Stimulated activated CD8-positive, alpha-beta memory T cell treated with anti-CD3 and anti-CD28 coated beads, Interleukin-7, amount 100 ng/mL, for 24 hours (primary cell): Measurements from ENCODE around the gene NLGN1.
"Not testable (repeated sequence)": the region's sequence is repeated elsewhere in the genome, so short reads cannot be mapped to it uniquely, and the experiment has no call there.

Experiments used
- DNase-seq: peaks from one replicate; pipeline ENCODE4 v3.0.0-alpha.2; 2020; ENCODE audit warnings: low read depth

Gene NLGN1

DNA sequence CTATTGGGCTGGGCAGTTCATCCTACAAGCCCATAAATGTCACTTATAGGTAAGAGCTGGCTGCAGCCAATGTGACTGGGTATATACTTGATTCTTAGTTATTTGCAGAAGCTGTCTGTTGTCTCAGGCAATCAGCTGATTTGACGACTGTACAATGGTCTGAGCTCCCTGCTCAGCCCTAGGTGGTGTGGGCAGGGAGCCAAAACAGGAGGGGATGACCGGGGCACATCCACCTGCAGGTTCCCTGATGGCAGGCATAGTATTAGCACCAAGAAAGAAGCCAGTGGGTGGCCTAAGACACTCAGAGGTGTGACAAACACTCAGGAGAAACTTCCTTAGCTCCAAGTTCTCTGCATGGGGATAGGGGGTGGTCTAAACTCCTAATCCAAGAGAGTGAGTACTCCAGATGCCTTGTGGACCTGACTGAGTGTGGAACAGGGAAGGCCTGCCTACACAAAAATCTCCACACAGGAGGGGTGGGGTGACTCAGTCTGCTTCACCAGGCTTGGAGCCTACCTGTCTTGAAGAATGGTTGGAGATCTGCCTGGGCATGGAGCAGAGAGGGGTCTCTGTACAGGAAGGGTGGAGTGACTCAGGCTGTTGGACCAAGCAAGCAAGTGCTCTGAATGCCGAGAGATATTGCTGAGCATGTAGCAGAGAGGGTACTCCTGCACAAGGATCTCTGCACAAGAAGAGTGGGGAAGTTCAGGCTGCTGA, 771.2 kb downstream of the NLGN1 start:
- DNase-seq, result no peak

DNA sequence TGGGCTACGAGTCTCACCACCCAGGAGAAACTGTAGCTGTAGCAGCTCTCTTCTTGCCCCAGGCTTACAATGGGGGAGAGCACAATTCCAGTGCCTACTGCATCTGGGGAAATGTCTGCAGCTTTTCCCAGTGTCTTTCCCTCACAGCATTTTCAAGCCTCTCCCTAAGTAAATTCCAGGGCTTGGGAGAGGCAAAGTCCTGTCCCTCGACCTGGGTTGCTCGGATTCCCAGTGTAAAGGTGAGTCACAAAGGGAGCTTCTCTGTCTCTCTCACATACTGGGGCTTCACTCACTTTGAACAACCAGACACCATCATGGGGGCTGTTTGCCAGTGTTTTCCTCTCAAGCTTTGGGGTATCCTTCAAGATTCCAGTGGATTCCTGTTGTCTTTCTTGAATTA, 772.2 kb downstream of the NLGN1 start:
- DNase-seq, result no peak

DNA sequence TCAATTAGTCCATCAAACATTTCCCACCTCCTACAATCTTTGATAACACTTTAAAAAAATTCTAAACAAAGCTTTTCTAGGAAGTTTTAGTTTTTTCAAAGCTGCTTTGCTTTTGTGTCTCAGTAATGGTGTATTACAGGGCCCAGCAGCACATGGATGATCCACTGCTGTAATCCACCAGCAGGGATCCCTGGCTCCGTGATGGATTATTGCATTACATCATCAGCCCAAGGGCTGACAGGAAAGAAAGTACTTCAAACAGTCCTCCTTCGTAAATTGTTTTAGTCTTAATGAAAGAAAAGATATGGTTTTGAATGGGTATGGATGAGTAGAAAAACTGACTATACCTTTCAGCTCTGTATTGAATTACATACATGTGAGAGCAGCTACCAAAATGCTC, 772.7 kb downstream of the NLGN1 start:
- no peak for DNase-seq

DNA sequence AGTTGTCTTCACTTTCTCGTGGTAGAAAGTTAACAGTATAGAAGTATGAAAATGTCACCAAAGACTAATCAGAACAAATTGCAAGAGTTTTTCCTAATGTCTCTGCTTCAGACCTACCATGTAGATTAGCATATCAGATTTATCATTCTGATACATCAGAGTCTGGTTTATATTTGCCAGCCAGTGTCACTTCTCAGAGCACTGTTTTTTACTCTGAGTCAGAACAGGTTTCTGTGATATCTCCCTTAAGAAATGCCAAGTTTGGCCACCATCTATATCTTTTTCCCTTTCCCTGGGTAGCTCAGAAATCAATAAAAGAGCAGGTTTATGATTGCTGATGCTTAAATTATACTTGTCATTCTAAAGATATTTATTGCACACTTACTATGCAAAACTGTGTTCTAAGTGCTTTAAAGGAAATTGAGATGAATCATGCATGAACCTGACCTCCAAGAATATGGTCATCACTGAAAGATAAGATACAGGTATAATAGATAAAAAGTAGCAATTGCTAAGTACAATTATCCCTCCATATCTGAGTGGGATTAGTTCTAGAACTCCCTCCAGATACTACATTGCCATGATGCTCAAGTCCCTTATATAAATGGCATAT, 788.9 kb downstream of the NLGN1 start:
- no peak for DNase-seq

GRCh38 chr3:174191380-174191779, 793.8 kb downstream of the NLGN1 start:
- no peak for DNase-seq

- no peak for DNase-seq
Measured at GRCh38 chr3:174191895-174192294, 794.4 kb downstream of the NLGN1 start.

DNA sequence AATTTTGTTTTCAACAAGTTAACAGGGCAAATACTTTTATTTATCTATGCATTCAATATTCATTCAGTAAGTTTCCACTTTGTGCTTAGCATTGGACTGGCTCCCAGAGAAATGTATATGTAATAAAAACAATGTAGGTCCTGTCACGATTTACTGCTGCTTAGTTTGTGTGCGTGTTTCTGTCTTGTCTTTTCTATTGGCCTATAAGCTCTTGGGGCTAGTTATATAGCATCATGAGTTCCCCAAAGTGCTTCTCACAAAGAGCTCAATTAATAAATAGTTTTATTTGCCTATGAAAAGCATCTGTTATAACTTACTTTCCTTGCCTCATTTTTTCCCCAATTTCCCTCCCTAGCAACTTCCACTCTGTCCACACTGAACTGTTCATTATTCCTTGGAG, 794.9 kb downstream of the NLGN1 start:
- no peak for DNase-seq

- no peak for DNase-seq
Measured at GRCh38 chr3:174193604-174194003, 796.1 kb downstream of the NLGN1 start.

DNA sequence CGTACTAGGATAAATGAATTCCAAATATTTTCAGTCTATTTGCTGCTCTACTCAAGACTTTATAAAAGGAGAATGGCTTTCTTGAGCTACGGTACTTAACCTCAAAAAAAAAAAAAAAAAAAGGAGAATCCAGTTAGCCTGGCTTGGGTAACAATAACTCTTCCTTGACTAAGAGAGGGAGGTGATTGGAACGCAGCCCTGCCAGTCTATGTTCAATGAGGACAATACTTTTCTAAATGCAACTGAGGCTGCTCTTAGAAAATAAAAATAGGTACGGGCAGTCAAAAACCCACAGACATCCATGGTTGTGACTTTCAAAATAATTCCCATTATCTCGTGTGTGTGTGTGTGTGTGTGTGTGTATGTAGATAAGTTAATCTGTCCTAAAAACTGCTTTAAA, 799.9 kb downstream of the NLGN1 start:
- DNase-seq, result no peak

DNA sequence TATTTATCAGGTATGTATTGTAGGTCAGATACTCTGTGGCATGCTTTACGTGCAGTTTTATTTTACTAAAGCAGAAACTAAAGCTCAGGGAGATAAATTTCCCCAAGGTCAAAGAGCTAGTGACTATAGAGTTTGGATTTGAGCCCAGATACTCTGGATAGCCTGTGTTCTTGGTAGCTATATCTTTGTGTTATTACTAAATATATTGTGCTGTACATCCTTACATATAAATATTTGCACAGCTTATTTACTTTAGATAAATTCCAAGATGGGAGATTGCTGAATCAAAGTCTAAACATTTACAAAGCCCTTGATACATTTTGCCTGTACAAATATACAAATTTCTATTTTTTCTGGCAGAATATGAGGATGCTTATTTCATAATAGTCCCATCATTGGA, 800.7 kb downstream of the NLGN1 start:
- no peak for DNase-seq

DNA sequence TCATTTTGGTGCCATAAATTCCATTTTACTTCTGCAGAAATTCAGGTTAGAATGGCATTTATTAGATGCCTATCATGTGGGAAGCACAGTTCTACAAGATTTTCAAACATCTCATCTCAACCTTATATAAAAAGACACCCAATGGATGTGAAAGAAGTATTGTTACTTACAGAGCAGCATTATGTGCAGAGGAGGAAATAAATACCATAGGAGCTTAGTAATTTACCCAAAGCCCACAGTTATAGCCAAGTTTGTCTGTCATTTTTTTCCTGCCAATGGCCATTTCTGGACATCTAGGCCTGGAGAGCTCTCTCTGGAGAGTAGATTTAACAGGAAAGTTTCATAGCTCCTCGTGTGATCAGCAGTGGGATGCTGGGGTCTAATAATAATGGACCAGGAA, 802.2 kb downstream of the NLGN1 start:
- DNase-seq, result no peak

DNA sequence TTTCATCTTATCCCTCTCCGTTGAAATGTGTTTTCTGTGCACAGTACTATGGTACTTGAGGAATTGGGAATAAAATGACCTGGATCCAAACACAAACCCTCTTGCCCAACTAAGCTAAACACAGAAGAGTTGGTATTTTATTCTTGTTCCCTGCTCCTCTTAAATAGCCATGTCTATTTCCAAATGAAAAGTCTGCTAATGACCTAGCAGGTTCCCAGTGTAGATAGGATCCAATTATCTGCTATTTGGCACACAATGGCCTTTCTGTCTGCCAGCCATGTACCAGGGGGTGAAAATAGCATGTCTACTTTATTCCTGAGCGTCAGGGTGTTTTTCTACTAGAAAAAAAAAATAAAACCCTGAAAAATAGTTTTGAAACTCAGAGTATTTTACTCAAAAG, 804.6 kb downstream of the NLGN1 start:
- DNase-seq, result no peak

GRCh38 chr3:174202561-174202960, 805.0 kb downstream of the NLGN1 start:
- no peak for DNase-seq

- no peak for DNase-seq
Measured at GRCh38 chr3:174204765-174205164, 807.2 kb downstream of the NLGN1 start.

- no peak for DNase-seq
Measured at GRCh38 chr3:174206607-174207192, 809.2 kb downstream of the NLGN1 start.

GRCh38 chr3:174208161-174208560, 810.6 kb downstream of the NLGN1 start:
- DNase-seq, result no peak

DNA sequence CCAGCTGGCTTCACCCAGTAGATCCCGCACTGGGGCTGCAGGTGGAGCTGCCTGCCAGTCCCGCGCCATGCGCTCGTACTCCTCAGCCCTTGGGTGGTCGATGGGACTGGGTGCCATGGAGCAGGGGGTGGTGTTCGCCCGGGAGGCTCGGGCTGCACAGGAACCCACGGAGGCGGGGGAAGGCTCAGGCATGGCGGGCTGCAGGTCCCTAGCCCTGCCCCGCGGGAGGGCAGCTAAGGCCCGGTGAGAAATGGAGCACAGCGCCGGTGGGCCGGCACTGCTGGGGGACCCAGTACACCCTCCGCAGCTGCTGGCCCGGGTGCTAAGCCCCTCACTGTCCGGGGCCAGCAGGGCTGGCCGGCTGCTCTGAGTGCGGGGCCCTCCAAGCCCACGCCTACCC, 814.4 kb downstream of the NLGN1 start:
- not testable (repeated sequence) for DNase-seq

- DNase-seq, result no peak
Measured at GRCh38 chr3:174215456-174215855, 817.9 kb downstream of the NLGN1 start.

DNA sequence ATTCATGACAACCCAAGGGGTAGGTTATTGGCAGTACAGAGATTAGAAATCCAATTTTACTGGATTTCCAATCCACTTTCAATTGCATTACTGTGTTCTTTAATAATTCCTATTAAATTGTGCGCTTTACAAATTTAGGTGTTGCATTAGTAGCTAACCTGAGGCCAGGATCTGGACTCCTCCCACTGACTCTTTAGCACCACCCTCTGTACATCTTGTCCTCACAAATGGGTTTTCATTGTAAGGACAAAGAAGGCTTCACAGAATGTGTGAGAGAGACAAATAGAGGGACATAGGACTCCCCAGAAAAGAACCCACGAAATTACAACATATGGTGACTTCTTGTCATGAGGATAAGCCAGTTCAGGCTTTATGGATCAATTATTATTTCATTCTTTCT, 818.5 kb downstream of the NLGN1 start:
- no peak for DNase-seq

DNA sequence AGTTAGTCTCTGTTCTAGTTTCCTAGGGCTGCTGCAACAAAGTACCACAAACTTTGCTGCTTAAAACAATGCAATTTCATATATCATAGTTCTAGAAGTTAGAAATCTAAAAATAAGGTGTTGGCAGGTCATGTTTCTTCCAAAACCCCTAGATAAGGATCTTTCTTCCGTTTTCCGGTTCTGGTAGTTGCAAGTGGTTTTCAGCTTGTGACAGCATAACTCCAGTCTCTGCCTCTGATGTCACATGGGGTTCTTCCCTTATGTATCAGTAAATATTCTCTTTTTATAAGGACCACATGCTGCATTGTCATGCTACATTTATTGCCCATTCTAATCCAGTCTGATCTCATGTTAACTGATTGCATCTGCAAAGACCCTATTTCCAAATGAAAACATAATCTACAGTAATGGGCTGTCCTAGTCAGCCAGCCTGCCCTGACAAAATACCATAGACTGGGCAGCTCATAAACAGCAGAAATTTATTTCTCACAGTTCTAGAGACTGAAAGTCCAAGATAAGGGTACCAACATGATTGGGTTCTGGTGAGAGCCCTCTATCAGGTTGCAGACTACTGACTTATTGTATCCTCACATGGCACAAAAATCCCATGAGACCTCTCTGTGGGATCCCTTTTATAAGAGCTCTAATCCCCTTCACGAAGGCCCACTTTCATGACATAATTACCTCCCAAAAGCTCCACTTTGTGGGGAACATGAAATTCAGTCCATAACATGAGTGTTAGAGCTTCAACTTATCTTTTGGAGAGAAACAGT, 819.6 kb downstream of the NLGN1 start:
- no peak for DNase-seq

DNA sequence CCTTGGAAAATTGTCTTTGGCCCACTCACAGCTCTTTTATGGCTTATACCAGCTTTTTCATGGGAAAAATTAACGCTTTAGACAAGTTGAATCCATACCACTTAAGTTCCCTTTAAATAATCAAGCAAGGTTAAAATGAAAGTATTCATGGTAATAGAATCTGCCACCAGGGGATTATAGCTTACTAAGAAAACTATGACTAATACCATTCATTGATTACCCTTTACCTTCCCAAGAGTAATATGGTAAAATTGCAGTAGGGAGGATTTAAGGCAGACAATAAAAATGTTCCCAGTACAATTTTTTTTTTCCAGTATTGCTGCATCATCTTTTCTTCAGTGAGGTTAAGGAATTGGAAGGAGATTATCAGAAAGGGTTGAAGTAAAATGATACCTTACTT, 820.5 kb downstream of the NLGN1 start:
- no peak for DNase-seq

- DNase-seq, result no peak
Measured at GRCh38 chr3:174219738-174220137, 822.2 kb downstream of the NLGN1 start.
